ENCODE measurements around the gene IKZF4.

DNA sequence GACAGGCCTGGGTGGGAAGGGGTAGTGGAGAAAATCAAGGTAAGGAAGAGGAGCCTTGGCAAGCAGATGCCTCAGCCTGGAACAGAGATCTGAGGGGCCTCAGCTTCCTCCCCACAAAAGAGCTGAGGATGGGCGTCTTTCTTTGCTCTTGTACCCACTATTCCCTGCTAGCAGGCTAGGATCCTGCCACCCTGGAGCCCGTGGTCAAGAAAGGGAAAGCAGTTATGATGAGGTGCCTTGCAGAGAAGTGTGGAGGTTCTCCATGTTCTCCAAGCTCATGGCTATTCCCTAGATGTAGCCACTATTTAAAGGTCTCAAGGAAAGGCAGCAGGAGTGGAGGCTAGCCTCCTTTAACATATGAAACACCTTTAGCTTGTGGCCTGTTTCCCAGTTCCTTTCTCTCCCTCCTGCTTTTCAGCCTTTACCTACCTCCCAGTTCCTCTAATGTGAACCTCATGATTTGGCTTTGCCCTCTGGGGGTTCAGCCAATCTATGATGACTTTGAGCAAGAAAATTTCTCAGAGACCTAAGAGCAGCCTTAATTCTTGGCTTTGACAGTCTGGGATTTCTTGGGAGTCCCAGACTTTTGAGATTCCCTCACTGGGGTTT lies 1.1 kb downstream of the IKZF4 start:
- peak in 1 of 2 donors; percentile 18 for TF ChIP-seq CTCF (conservative IDR thresholded peaks at IDR 0.05 in 1 of 2, IDR thresholded peaks at IDR 0.05 in 1 of 2; ENCODE audit: low read depth in 1 of 2, low read length in 2 of 2)
- TF ChIP-seq EZH2 (IDR thresholded peaks at IDR 0.05; ENCODE audit: low read length, missing control alignments) = no peak
